Measurements from ENCODE around the gene FKBP2. TPM values are rescaled to one million over a fixed set of nuclear protein-coding genes. Genes with fewer than 3 reads are reported as not detected.

Gene FKBP2
- total RNA-seq, 1 experiment from 2014 or later = 84.2 TPM

GRCh38 chr11:64253481-64253880, 12.6 kb downstream of the FKBP2 start:
- ChIA-PET POLR2A (ENCODE audit: unreplicated experiment) (no interaction called here), CTCF (interaction anchor here (0.6 to 0.7 kb wide), 2 partner anchors 406 to 1481 kb away, joined by 3 read pairs; no protein-coding TSS in a partner anchor)
- H4K20me1 ChIP-seq (ENCODE audit: insufficient read depth) = peaks cover 9% of the 10 kb centered on the region; the same call in 1 of the 2 replicates
- H3K4me1 ChIP-seq (replicated peaks; ENCODE audit: insufficient read depth) = no peaks in the 10 kb centered on the region; the same call in 1 of the 2 replicates
- no peaks in the 10 kb centered on the region for H3K27me3 ChIP-seq (ENCODE audit: insufficient read depth, low read depth)
- intact Hi-C loops (cut with micrococcal nuclease; ENCODE audit: unreplicated experiment) = no loop called here
- TF ChIP-seq, protein P1, sequence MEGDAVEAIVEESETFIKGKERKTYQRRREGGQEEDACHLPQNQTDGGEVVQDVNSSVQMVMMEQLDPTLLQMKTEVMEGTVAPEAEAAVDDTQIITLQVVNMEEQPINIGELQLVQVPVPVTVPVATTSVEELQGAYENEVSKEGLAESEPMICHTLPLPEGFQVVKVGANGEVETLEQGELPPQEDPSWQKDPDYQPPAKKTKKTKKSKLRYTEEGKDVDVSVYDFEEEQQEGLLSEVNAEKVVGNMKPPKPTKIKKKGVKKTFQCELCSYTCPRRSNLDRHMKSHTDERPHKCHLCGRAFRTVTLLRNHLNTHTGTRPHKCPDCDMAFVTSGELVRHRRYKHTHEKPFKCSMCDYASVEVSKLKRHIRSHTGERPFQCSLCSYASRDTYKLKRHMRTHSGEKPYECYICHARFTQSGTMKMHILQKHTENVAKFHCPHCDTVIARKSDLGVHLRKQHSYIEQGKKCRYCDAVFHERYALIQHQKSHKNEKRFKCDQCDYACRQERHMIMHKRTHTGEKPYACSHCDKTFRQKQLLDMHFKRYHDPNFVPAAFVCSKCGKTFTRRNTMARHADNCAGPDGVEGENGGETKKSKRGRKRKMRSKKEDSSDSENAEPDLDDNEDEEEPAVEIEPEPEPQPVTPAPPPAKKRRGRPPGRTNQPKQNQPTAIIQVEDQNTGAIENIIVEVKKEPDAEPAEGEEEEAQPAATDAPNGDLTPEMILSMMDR (conservative IDR thresholded peaks at IDR 0.05) = no peak
- no peak for TF ChIP-seq EZH2 (IDR thresholded peaks at IDR 0.05; ENCODE audit: low read depth)
- no TSS peak for BruUV-seq (replicated peaks)
- peaks cover 30% of the 10 kb centered on the region for H3F3A ChIP-seq (ENCODE audit: insufficient read depth, low read depth)
- H3K79me2 ChIP-seq (ENCODE audit: low read depth) = peaks cover 14% of the 10 kb centered on the region
- H3K27ac ChIP-seq = no peak overlapping the region
- DNase-seq = no peak
- no peak overlapping the region for H3K4me3 ChIP-seq
- no peak overlapping the region for H3K4me2 ChIP-seq
- H2AFZ ChIP-seq = no peak overlapping the region
- no peaks in the 10 kb centered on the region for H3K9me2 ChIP-seq (ENCODE audit: insufficient read depth)
- 0 out of 2 replicates have a peak, but pooled peaks cover 5% of the 10 kb centered on the region for H3K36me3 ChIP-seq (ENCODE audit: low read depth)
- no peaks in the 10 kb centered on the region for H3K9me3 ChIP-seq (ENCODE audit: insufficient read depth, low read depth)

DNA sequence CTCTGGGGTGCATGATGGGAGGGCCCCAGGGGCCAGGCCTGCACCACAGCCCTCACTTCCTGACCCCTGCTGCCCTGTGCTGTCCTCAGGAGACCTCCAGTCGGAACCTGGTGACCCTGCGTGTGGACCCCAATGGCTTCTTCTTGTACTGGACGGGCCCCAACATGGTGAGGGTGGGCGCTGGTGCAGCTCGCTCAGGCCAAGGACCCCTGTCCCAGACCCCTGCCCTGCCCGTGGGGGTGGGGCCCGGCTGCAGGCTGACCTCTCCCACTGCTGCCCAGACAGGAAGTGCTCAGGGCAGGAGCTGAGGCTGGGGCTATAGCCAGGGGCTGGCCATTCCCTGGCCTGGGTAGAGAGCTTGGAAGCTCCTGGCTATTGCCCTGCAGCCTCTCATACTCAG, 13.4 kb downstream of the FKBP2 start:
- H3K4me2 ChIP-seq = no peak overlapping the region
- H3K79me2 ChIP-seq (ENCODE audit: low read depth) = peaks cover 14% of the 10 kb centered on the region
- H3K9me3 ChIP-seq (ENCODE audit: insufficient read depth, low read depth) = no peaks in the 10 kb centered on the region
- no peak for TF ChIP-seq EZH2 (IDR thresholded peaks at IDR 0.05; ENCODE audit: low read depth)
- TF ChIP-seq, protein P1 (conservative IDR thresholded peaks at IDR 0.05) = no peak
- H3K27ac ChIP-seq = no peak overlapping the region
- no peak for DNase-seq
- H3K27me3 ChIP-seq (ENCODE audit: insufficient read depth, low read depth) = no peaks in the 10 kb centered on the region
- H3F3A ChIP-seq (ENCODE audit: insufficient read depth, low read depth) = peaks cover 24% of the 10 kb centered on the region
- CTCF ChIA-PET = no interaction called here
- intact Hi-C loops (cut with micrococcal nuclease; ENCODE audit: unreplicated experiment) = no loop called here
- 0 out of 2 replicates have a peak, but pooled peaks cover 5% of the 10 kb centered on the region for H3K36me3 ChIP-seq (ENCODE audit: low read depth)
- H3K4me3 ChIP-seq = no peak overlapping the region
- H4K20me1 ChIP-seq (ENCODE audit: insufficient read depth) = peaks cover 9% of the 10 kb centered on the region; the same call in 1 of the 2 replicates
- BruUV-seq (replicated peaks) = no TSS peak
- POLR2A ChIA-PET (ENCODE audit: unreplicated experiment) = no interaction called here
- H3K4me1 ChIP-seq (replicated peaks; ENCODE audit: insufficient read depth) = no peaks in the 10 kb centered on the region; the same call in 1 of the 2 replicates
- no peaks in the 10 kb centered on the region for H3K9me2 ChIP-seq (ENCODE audit: insufficient read depth)
- no peak overlapping the region for H2AFZ ChIP-seq

DNA sequence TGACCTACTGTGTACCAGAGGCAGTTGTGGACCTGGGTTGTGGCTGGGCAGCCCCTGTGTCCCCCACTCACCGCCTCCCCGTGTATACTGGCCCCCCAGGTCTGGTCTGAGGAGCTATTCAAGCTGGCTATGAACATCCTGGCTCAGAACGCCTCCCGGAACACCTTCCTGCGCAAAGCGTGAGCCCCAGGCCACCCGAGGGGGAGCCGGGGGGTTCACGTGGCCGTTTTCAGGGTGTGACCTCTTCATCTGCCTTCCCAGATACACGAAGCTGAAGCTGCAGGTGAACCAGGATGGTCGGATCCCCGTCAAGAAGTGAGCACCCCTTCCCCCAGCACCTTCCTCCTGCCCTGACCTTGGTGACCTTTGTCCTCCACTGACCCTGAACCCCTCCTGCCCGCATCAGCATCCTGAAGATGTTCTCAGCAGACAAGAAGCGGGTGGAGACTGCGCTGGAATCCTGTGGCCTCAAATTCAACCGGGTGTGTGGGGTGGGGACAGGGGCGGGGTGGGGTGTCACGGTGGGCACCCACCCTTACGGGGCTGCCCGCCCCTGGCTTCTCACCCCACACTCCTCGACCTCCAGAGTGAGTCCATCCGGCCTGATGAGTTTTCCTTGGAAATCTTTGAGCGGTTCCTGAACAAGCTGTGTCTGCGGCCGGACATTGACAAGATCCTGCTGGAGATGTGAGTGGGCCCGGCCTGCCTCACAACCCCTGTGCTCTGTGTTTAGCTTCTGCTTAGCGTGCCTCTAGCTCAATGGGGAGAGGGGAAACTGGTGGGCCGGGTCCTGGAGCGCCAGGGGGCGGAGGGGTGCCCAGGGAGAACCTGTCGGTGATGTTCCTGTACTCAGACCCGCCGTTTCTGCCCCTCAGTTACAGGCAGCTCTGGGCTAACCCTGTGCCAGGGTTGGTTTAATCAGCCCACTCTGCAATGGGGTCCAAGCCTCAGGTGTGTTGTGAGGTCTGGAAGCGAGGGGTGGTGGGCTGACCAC, 14.5 kb downstream of the FKBP2 start:
- Histone ChIP-seq H2AFZ (no peak overlapping the region), H3F3A (ENCODE audit: insufficient read depth, low read depth) (peaks cover 21% of the 10 kb centered on the region; the same call in 1 of the 2 replicates), H3K4me2 (no peak overlapping the region), H3K27ac (no peak overlapping the region), H4K20me1 (ENCODE audit: insufficient read depth) (peaks cover 9% of the 10 kb centered on the region; the same call in 1 of the 2 replicates), H3K36me3 (ENCODE audit: low read depth) (0 out of 2 replicates have a peak, but pooled peaks cover 5% of the 10 kb centered on the region), H3K9me3 (ENCODE audit: insufficient read depth, low read depth) (no peaks in the 10 kb centered on the region), H3K27me3 (ENCODE audit: insufficient read depth, low read depth) (no peaks in the 10 kb centered on the region), H3K9me2 (ENCODE audit: insufficient read depth) (no peaks in the 10 kb centered on the region), H3K79me2 (ENCODE audit: low read depth) (peaks cover 14% of the 10 kb centered on the region), H3K4me3 (no peak overlapping the region), H3K4me1 (replicated peaks; ENCODE audit: insufficient read depth) (no peaks in the 10 kb centered on the region; the same call in 1 of the 2 replicates)
- peak in 1 of 2 experiments; percentile 33 for DNase-seq
- POLR2A ChIA-PET (ENCODE audit: unreplicated experiment) = no interaction called here
- BruUV-seq (replicated peaks) = no TSS peak
- TF ChIP-seq, protein P1 (conservative IDR thresholded peaks at IDR 0.05) = no peak
- no peak for TF ChIP-seq EZH2 (IDR thresholded peaks at IDR 0.05; ENCODE audit: low read depth)
- intact Hi-C loops (cut with micrococcal nuclease; ENCODE audit: unreplicated experiment) = no loop called here
- CTCF ChIA-PET = no interaction called here
